ENCODE measurements around the gene TFB2M.
"Not testable (repeated sequence)": the region's sequence is repeated elsewhere in the genome, so short reads cannot be mapped to it uniquely, and the experiment has no call there.

TFB2M gene, protein sequence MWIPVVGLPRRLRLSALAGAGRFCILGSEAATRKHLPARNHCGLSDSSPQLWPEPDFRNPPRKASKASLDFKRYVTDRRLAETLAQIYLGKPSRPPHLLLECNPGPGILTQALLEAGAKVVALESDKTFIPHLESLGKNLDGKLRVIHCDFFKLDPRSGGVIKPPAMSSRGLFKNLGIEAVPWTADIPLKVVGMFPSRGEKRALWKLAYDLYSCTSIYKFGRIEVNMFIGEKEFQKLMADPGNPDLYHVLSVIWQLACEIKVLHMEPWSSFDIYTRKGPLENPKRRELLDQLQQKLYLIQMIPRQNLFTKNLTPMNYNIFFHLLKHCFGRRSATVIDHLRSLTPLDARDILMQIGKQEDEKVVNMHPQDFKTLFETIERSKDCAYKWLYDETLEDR

DNA sequence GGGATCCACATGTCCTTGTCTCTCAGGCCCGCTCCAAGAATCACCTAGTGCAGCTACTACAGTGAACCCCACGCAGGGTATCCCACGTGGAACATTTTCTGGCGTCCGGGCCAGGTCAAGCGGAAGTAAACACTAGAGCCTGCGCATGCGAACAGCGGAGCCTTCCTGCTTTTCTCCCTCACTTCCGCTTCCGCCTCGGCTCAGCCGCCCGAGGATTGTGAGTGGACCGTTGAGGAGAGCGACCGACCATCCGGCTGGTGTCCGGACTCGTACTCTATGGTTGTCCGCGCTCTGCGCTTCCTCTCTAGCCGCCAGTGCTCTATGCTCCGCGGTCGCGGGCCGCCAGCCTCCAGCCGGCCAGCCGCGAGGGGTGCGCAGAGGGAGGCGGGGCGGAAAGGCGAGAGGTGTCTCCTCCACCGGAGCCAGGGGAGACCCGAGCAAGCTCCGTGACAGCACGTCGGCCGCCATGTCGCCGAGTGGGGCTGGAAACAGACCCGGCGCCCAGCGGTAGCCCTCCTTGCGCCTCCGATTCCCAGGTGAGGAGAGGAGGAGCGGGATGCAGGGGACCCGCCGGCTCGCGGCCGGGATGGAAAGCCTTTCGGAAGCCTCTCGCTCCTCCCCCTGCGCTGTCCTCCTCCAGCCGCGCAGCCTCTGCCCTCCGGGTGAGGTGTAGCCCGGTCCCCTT is at the start of gene TFB2M, which contains the start of gene CNST:
TSS of gene TFB2M (minus strand) at position 134 of the 685 bp plus-strand sequence. CDS start at position 11, 123 bp downstream.
TSS of gene CNST (plus strand) at position 329 of the 685 bp plus-strand sequence. CDS start 25,107 bp downstream, outside the sequence.
- Histone ChIP-seq H3K9ac (ENCODE audit: insufficient read length, low read depth) (peak within 1 kb of the TSS; percentile 87), H3K9me3 (ENCODE audit: insufficient read depth, low read length) (no peaks in the 10 kb centered on the region), H3K36me3 (ENCODE audit: insufficient read depth, insufficient read length, low read length) (peaks cover 30% of the 10 kb centered on the region), H3K4me3 (ENCODE audit: insufficient read length, low read depth) (peak within 1 kb of the TSS; percentile 68), H3K27me3 (ENCODE audit: insufficient read depth, insufficient read length) (no peaks in the 10 kb centered on the region), H3K4me1 (ENCODE audit: insufficient read depth, insufficient read length) (no peaks in the 10 kb centered on the region)
- no peak for TF ChIP-seq ZNF274 (IDR thresholded peaks at IDR 0.05; ENCODE audit: low read depth, low read length)
- TF ChIP-seq YY1 (IDR thresholded peaks at IDR 0.05; ENCODE audit: insufficient read depth, insufficient read length), result no peak
- TF ChIP-seq SUZ12 (IDR thresholded peaks at IDR 0.05; ENCODE audit: extremely low read depth, insufficient read depth, insufficient read length), result no peak
- peak; percentile 98 for DNase-seq (ENCODE audit: low read depth, low spot score)

DNA sequence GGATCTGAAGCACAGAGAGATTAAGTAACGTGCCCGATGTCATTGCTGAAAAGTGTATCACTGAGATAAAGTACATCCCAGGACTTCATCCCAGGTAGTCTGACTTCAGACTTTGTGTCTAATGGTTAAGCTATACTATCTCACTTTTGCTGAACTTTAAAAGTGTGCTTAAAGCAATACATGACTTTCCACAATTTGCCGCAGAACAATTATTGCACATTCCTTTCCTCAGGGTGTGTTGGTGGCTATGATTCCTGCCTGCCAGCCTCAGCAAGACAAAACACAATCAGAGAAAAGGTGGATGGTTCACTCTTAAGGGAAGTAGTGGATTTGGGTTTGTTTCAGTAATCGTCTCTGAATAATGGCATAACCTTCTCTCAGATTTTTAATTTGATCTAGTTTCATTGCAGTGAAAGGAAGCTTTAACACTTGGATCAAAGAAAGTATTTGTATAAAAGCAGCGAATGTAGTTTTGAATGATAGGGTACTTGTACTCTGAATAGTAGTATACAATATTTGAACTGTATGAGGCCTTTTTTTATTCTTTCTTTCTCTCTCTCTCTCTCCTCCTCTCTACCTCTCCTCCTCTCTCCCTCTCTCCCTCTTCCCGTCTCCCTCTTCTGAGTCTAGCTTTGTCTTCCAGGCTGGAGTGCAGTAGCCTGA is 47.2 kb upstream of the TFB2M start:
- TF ChIP-seq SUZ12 (IDR thresholded peaks at IDR 0.05; ENCODE audit: extremely low read depth, insufficient read depth, insufficient read length) (no peak), YY1 (IDR thresholded peaks at IDR 0.05; ENCODE audit: insufficient read depth, insufficient read length) (no peak), ZNF274 (IDR thresholded peaks at IDR 0.05; ENCODE audit: low read depth, low read length) (no peak)
- H3K9me3 ChIP-seq (ENCODE audit: insufficient read depth, low read length), result no peaks in the 10 kb centered on the region
- no peaks in the 10 kb centered on the region for H3K4me1 ChIP-seq (ENCODE audit: insufficient read depth, insufficient read length)
- no peak overlapping the region for H3K9ac ChIP-seq (ENCODE audit: insufficient read length, low read depth)
- H3K36me3 ChIP-seq (ENCODE audit: insufficient read depth, insufficient read length, low read length), result no peaks in the 10 kb centered on the region
- no peaks in the 10 kb centered on the region for H3K27me3 ChIP-seq (ENCODE audit: insufficient read depth, insufficient read length)
- H3K4me3 ChIP-seq (ENCODE audit: insufficient read length, low read depth), result no peak overlapping the region
- no peak for DNase-seq (ENCODE audit: low read depth, low spot score)

DNA sequence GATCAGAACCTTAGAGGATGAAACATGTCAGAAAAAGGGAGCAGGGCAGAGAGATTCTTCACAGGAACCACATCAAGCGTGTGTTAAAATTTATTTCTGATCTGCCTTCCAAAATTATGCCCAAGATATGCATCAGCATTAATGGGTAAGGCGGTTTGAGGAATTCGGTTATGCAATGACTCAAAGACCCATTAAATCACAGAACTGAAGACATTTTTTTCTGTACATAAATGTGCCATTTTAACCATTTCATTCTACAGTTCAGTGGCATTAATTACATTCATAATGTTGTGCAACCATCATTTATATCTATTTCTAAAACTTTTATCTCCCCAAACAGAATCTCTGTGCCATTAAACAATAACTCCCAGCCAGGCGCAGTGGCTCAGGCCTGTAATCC is 43.6 kb upstream of the TFB2M start:
- Histone ChIP-seq H3K4me1 (ENCODE audit: insufficient read depth, insufficient read length) (peaks cover 5% of the 10 kb centered on the region), H3K4me3 (ENCODE audit: insufficient read length, low read depth) (no peak overlapping the region), H3K9me3 (ENCODE audit: insufficient read depth, low read length) (no peaks in the 10 kb centered on the region), H3K36me3 (ENCODE audit: insufficient read depth, insufficient read length, low read length) (no peaks in the 10 kb centered on the region), H3K27me3 (ENCODE audit: insufficient read depth, insufficient read length) (no peaks in the 10 kb centered on the region), H3K9ac (ENCODE audit: insufficient read length, low read depth) (no peak overlapping the region)
- DNase-seq (ENCODE audit: low read depth, low spot score), result no peak
- no peak for TF ChIP-seq YY1 (IDR thresholded peaks at IDR 0.05; ENCODE audit: insufficient read depth, insufficient read length)
- no peak for TF ChIP-seq SUZ12 (IDR thresholded peaks at IDR 0.05; ENCODE audit: extremely low read depth, insufficient read depth, insufficient read length)
- TF ChIP-seq ZNF274 (IDR thresholded peaks at IDR 0.05; ENCODE audit: low read depth, low read length), result no peak

- Histone ChIP-seq H3K36me3 (ENCODE audit: insufficient read depth, insufficient read length, low read length) (no peaks in the 10 kb centered on the region), H3K4me1 (ENCODE audit: insufficient read depth, insufficient read length) (peaks cover 5% of the 10 kb centered on the region), H3K27me3 (ENCODE audit: insufficient read depth, insufficient read length) (no peaks in the 10 kb centered on the region), H3K4me3 (ENCODE audit: insufficient read length, low read depth) (no peak overlapping the region), H3K9me3 (ENCODE audit: insufficient read depth, low read length) (no peaks in the 10 kb centered on the region), H3K9ac (ENCODE audit: insufficient read length, low read depth) (no peak overlapping the region)
- no peak for TF ChIP-seq ZNF274 (IDR thresholded peaks at IDR 0.05; ENCODE audit: low read depth, low read length)
- TF ChIP-seq SUZ12 (IDR thresholded peaks at IDR 0.05; ENCODE audit: extremely low read depth, insufficient read depth, insufficient read length), result no peak
- DNase-seq (ENCODE audit: low read depth, low spot score), result peak; percentile 40
These were observed 42.7 kb upstream of the TFB2M start for GRCh38 chr1:246608616-246609376.

- no peak overlapping the region for H3K4me3 ChIP-seq (ENCODE audit: insufficient read length, low read depth)
- TF ChIP-seq SUZ12 (IDR thresholded peaks at IDR 0.05; ENCODE audit: extremely low read depth, insufficient read depth, insufficient read length) (no peak), ZNF274 (IDR thresholded peaks at IDR 0.05; ENCODE audit: low read depth, low read length) (no peak), YY1 (IDR thresholded peaks at IDR 0.05; ENCODE audit: insufficient read depth, insufficient read length) (no peak)
- H3K4me1 ChIP-seq (ENCODE audit: insufficient read depth, insufficient read length), result peaks cover 5% of the 10 kb centered on the region
- no peak overlapping the region for H3K9ac ChIP-seq (ENCODE audit: insufficient read length, low read depth)
- no peaks in the 10 kb centered on the region for H3K36me3 ChIP-seq (ENCODE audit: insufficient read depth, insufficient read length, low read length)
- H3K27me3 ChIP-seq (ENCODE audit: insufficient read depth, insufficient read length), result no peaks in the 10 kb centered on the region
- DNase-seq (ENCODE audit: low read depth, low spot score), result no peak
- H3K9me3 ChIP-seq (ENCODE audit: insufficient read depth, low read length), result no peaks in the 10 kb centered on the region
These were observed 41.4 kb upstream of the TFB2M start for GRCh38 chr1:246607462-246607861.

DNA sequence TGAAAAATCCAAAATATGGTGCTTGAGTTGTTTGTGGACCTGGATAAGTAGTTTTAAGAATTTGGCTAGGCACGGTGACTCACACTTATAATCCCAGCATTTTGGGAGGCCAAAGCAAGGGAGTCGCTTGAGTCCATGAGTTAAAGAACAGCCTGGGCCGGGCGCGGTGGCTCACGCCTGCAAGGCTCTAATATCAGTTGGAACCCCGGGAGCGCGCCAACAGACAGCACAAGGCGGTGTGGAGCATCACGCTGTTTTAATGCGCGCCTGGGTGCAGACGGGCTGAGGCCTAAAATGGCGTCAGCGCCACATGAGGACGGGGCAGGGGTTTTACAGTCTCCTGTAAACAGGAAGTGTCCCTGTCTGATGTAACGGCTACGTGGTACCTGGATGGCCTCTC is 39.2 kb upstream of the TFB2M start:
- H3K4me1 ChIP-seq (ENCODE audit: insufficient read depth, insufficient read length); H3K27me3 ChIP-seq (ENCODE audit: insufficient read depth, insufficient read length); H3K9ac ChIP-seq (ENCODE audit: insufficient read length, low read depth); H3K36me3 ChIP-seq (ENCODE audit: insufficient read depth, insufficient read length, low read length); H3K4me3 ChIP-seq (ENCODE audit: insufficient read length, low read depth); DNase-seq (ENCODE audit: low read depth, low spot score); H3K9me3 ChIP-seq (ENCODE audit: insufficient read depth, low read length): not testable (repeated sequence)
